Ishikawa (cell line): ENCODE results near the gene GBP4.

ENCODE experiments used
- CEBPB ChIP-seq: IDR thresholded peaks from 2 replicates; pipeline ENCODE4 v1.6.1; 2012
- CREB1 ChIP-seq: IDR thresholded peaks from 2 replicates; pipeline ENCODE4 v1.6.1; 2012; ENCODE audit warnings: low read depth
- EGR1 ChIP-seq: IDR thresholded peaks from 2 replicates; pipeline ENCODE4 v1.6.1; 2012
- EP300 ChIP-seq: IDR thresholded peaks from 2 replicates; pipeline ENCODE4 v1.6.1; 2012; ENCODE audit warnings: borderline replicate concordance
- FOXM1 ChIP-seq: IDR thresholded peaks from 2 replicates; pipeline ENCODE4 v1.6.1; 2012; ENCODE audit warnings: low read depth, borderline replicate concordance
- NFIC ChIP-seq: IDR thresholded peaks from 2 replicates; pipeline ENCODE4 v1.6.1; 2012
- RAD21 ChIP-seq: IDR thresholded peaks from 2 replicates; pipeline ENCODE4 v1.6.1; 2012; ENCODE audit warnings: low read depth
- REST ChIP-seq: IDR thresholded peaks from 2 replicates; pipeline ENCODE4 v1.6.1; 2012; ENCODE audit warnings: low read depth, mild to moderate bottlenecking
- TAF1 ChIP-seq: IDR thresholded peaks from 2 replicates; pipeline ENCODE4 v1.6.1; 2012; ENCODE audit warnings: low read depth, mild to moderate bottlenecking
- TCF12 ChIP-seq: IDR thresholded peaks from 2 replicates; pipeline ENCODE4 v1.6.1; 2012; ENCODE audit warnings: low read depth
- TEAD4 ChIP-seq: IDR thresholded peaks from 2 replicates; pipeline ENCODE4 v1.6.1; 2012
- YY1 ChIP-seq: IDR thresholded peaks from 2 replicates; pipeline ENCODE4 v1.6.1; 2012; ENCODE audit warnings: low read depth
- ZBTB7A ChIP-seq: IDR thresholded peaks from 2 replicates; pipeline ENCODE4 v1.6.1; 2012; ENCODE audit warnings: low read depth
- TF ChIP-seq, protein P1 (sequence below): IDR thresholded peaks from 2 replicates; pipeline ENCODE4 v1.6.1; 2012
- TF ChIP-seq, protein P2 (sequence below): IDR thresholded peaks from 2 replicates; pipeline ENCODE4 v1.6.1; 2012

Gene GBP4

DNA sequence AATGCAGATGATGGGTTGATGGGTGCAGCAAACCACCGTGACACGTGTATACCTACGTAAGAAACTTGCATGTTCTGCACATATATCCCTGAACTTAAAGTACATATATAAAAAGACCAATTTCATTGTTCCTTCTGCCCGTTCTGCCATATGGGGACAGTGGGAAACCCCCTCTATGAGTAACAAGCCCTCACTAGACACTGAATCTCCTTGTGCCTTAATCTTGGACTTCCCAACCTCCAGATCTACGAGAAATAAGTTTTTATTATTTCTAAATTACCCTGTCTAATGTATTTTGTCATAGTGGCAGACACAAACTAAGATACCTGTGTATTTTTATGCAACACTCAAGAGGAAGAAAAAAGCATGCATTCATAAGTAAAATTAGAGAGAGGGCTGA, 32.9 kb downstream of the GBP4 start:
- no peak for TF ChIP-seq TAF1
- TF ChIP-seq TEAD4 = no peak
- no peak for TF ChIP-seq EP300
- TF ChIP-seq REST = no peak
- TF ChIP-seq CREB1 = no peak
- no peak for TF ChIP-seq ZBTB7A
- TF ChIP-seq FOXM1 = no peak
- TF ChIP-seq YY1 = no peak
- TF ChIP-seq, protein P1, sequence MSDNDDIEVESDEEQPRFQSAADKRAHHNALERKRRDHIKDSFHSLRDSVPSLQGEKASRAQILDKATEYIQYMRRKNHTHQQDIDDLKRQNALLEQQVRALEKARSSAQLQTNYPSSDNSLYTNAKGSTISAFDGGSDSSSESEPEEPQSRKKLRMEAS = no peak
- TF ChIP-seq EGR1 = no peak
- TF ChIP-seq RAD21 = no peak
- TF ChIP-seq NFIC = no peak
- TF ChIP-seq CEBPB = no peak
- TF ChIP-seq, protein P2, sequence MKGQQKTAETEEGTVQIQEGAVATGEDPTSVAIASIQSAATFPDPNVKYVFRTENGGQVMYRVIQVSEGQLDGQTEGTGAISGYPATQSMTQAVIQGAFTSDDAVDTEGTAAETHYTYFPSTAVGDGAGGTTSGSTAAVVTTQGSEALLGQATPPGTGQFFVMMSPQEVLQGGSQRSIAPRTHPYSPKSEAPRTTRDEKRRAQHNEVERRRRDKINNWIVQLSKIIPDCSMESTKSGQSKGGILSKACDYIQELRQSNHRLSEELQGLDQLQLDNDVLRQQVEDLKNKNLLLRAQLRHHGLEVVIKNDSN = no peak
- TF ChIP-seq TCF12 = no peak

DNA sequence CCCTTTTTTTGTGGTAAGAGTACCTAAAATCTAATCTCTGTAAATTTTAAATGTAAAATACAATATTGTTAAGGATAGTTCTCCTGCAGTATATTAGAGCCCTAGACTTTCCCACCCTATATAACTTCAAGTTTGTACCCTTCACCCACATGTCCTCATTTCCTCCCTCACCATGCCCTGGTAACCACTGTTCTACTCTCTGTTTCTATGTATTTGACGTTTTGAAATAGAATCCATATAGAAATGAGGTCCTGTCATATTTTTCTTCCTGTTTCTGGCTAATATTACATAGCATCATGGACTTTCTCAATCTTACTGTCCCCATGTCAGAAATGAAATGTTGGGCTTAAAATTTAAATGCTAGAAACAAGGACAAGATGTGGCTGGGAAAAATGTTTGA, 47.7 kb downstream of the GBP4 start:
- TF ChIP-seq EGR1 (no peak), TCF12 (no peak), REST (no peak), EP300 (no peak), CREB1 (no peak), CEBPB (no peak), NFIC (no peak), TAF1 (no peak), RAD21 (no peak), TEAD4 (no peak), YY1 (no peak), ZBTB7A (no peak), FOXM1 (no peak)
- TF ChIP-seq, protein P1 = no peak
- TF ChIP-seq, protein P2 = no peak

GRCh38 chr1:89149976-89150375, 48.8 kb downstream of the GBP4 start:
- TF ChIP-seq, protein P2 = no peak
- no peak for TF ChIP-seq CREB1
- TF ChIP-seq NFIC = no peak
- TF ChIP-seq TAF1 = no peak
- TF ChIP-seq REST = no peak
- TF ChIP-seq YY1 = no peak
- TF ChIP-seq RAD21 = no peak
- no peak for TF ChIP-seq FOXM1
- no peak for TF ChIP-seq ZBTB7A
- TF ChIP-seq CEBPB = no peak
- TF ChIP-seq TEAD4 = no peak
- TF ChIP-seq, protein P1 = no peak
- no peak for TF ChIP-seq EP300
- TF ChIP-seq EGR1 = no peak
- TF ChIP-seq TCF12 = no peak

DNA sequence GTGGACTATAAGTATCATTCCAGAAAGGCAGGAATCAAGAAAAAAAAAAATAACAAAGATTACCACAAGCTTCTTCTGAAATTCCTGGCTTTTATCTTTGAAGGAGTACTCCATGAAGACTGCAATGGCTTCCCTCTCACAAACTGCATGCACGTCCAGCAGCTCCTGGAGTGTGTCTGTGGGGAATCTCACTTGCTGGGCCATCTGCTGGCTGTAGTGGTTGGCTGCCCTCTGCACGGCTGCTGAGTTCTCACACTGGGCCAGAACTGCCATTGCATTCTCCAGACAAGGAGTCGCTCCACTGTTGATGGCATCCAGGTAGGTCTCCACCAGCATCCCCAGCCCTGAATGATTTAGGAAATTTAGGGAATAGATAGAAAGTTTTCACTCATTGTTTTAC, 49.5 kb downstream of the GBP4 start:
- no peak for TF ChIP-seq NFIC
- TF ChIP-seq TAF1 = no peak
- TF ChIP-seq, protein P1 = no peak
- no peak for TF ChIP-seq EGR1
- TF ChIP-seq YY1 = no peak
- no peak for TF ChIP-seq EP300
- no peak for TF ChIP-seq TCF12
- no peak for TF ChIP-seq REST
- TF ChIP-seq TEAD4 = no peak
- TF ChIP-seq, protein P2 = no peak
- no peak for TF ChIP-seq ZBTB7A
- TF ChIP-seq CREB1 = no peak
- no peak for TF ChIP-seq CEBPB
- TF ChIP-seq FOXM1 = no peak
- TF ChIP-seq RAD21 = no peak
